K562 (cell line): ENCODE data around the gene MITF. TPM values are rescaled to one million over a fixed set of nuclear protein-coding genes. Genes with fewer than 3 reads are reported as not detected.

Experiments
- ATAC-seq: fragments of 200-7000 bp; cut with Tn5 transposase; 3 replicates; pipeline ENCODE4 v1.9.1; 2020; ENCODE audit warnings: moderate library complexity
- BruUV-seq: library from RNA; stranded (reverse); fragments of 400-500 nt; replicated peaks from 2 replicates; lab custom pipeline; 2021; lab: Mats Ljungman, UMichigan
- CTCF ChIA-PET: fragments of 300-600 bp; formaldehyde crosslinking; extraction: SDS; loops from one replicate; lab custom pipeline; 2021; ENCODE audit warnings: low intra/inter-chr PET ratio; lab: Yijun Ruan, JAX
- POLR2A ChIA-PET: fragments of 300-600, 350-650 bp; sonication (Branson Sonifier 250); formaldehyde crosslinking; extraction: SDS; loops from one replicate; lab custom pipeline; 2021; ENCODE audit warnings: antibody characterized with exemption, inconsistent platforms; lab: Yijun Ruan, JAX
- DNase-seq, 4 experiments: peaks; one replicate each; pipeline versions ENCODE4 v3.0.0 to v3.0.0-alpha.2; 2011 to 2018; ENCODE audit warnings: low spot score in 3 of 4, mixed read lengths in 3 of 4; ENCODE audit errors: extremely low read depth in 1 of 4
- FAIRE-seq: peaks from 2 replicates; lab custom pipeline; 2011; peaks lifted over from hg19 to GRCh38; lab: Jason Lieb, UNC
- H2AFZ ChIP-seq: 2 replicates; pipeline ENCODE4 v1.6.0; 2011; ENCODE audit warnings: low read depth, low read length, control low read depth, inconsistent platforms
- H3K27ac ChIP-seq: fragments of 200-600 bp; 3 replicates; pipeline ENCODE4 v1.8.0; 2011; ENCODE audit warnings: low read depth, mild to moderate bottlenecking, control low read depth, inconsistent platforms, low read length, moderate library complexity, mixed read lengths; ENCODE audit errors: extremely low read depth
- H3K27me3 ChIP-seq, 2 experiments: fragments of 300-600 bp in 1 of 2; 2 replicates in 1 of 2; 3 replicates in 1 of 2; pipeline versions ENCODE4 v1.6.0 to v1.8.0; 2011; ENCODE audit warnings: inconsistent platforms in 2 of 2, low read length in 2 of 2, mild to moderate bottlenecking in 1 of 2, mixed read lengths in 1 of 2, moderate library complexity in 1 of 2; ENCODE audit not compliant: control insufficient read depth in 2 of 2, insufficient read depth in 2 of 2
- H3K36me3 ChIP-seq: fragments of 300-600 bp; 3 replicates; pipeline ENCODE4 v1.8.0; 2011; ENCODE audit warnings: mild to moderate bottlenecking, low read length, inconsistent platforms; ENCODE audit not compliant: control insufficient read depth, insufficient read depth
- H3K4me1 ChIP-seq, 2 experiments: fragments of 200-600 bp in 1 of 2; replicated peaks in 1 of 2; 2 replicates in 1 of 2; 3 replicates in 1 of 2; pipeline versions ENCODE4 v1.5.1 to v1.8.0; 2011; ENCODE audit warnings: inconsistent platforms in 2 of 2, low read length in 2 of 2, mild to moderate bottlenecking in 1 of 2, mixed read lengths in 1 of 2, moderate library complexity in 1 of 2; ENCODE audit not compliant: control insufficient read depth in 2 of 2, insufficient read depth in 2 of 2
- H3K4me2 ChIP-seq: 2 replicates; pipeline ENCODE4 v1.6.1; 2011; ENCODE audit warnings: low read length, control low read depth, inconsistent platforms, mixed read lengths; ENCODE audit not compliant: insufficient read depth
- H3K4me3 ChIP-seq: fragments of 200-600 bp; sonication (generic), shearing (Covaris generic); 2 replicates; pipeline ENCODE4 v1.5.1; 2016; ENCODE audit warnings: control low read depth, inconsistent platforms
- H3K79me2 ChIP-seq: fragments of 200-600 bp; 3 replicates; pipeline ENCODE4 v1.8.0; 2011; ENCODE audit warnings: low read length, inconsistent platforms; ENCODE audit not compliant: control insufficient read depth, insufficient read depth
- H3K9ac ChIP-seq, 2 experiments: 2 replicates each; pipeline versions ENCODE4 v1.6.0 to v1.6.1; 2011; ENCODE audit warnings: low read depth in 2 of 2, low read length in 2 of 2, control low read depth in 1 of 2, inconsistent platforms in 1 of 2, mild to moderate bottlenecking in 1 of 2, mixed read lengths in 1 of 2; ENCODE audit not compliant: insufficient read depth in 1 of 2
- H3K9me1 ChIP-seq: one replicate; pipeline ENCODE4 v1.6.0; 2011; ENCODE audit warnings: inconsistent platforms, mild to moderate bottlenecking, low read length, moderate library complexity; ENCODE audit not compliant: control insufficient read depth, insufficient read depth
- H3K9me3 ChIP-seq: replicated peaks from 2 replicates; pipeline ENCODE4 v1.5.1; 2011; ENCODE audit warnings: low read depth, low read length, inconsistent platforms; ENCODE audit not compliant: control insufficient read depth, insufficient read depth
- H4K20me1 ChIP-seq: replicated peaks from 2 replicates; pipeline ENCODE4 v1.6.1; 2011; ENCODE audit warnings: low read length, inconsistent platforms, mixed read lengths; ENCODE audit not compliant: control insufficient read depth, insufficient read depth
- NCOA4 ChIP-seq: fragments of 450-650 bp; IDR thresholded peaks from 2 replicates; pipeline ENCODE4 v1.6.1; 2018; ENCODE audit warnings: mild to moderate bottlenecking; ENCODE audit not compliant: partially characterized antibody
- ZNF316 ChIP-seq: fragments of 450-650 bp; IDR thresholded peaks from 2 replicates; pipeline ENCODE4 v1.6.1; 2016
- WGBS: fragments of 100-300 bp; shearing (Covaris generic); methylation state at CpG from one replicate; pipeline ENCODE4 v1.1.6; 2016; ENCODE audit warnings: low coverage, mixed read lengths; ENCODE audit not compliant: insufficient coverage; ENCODE audit errors: missing lambda C conversion rate; 5-methylcytosine and 5-hydroxymethylcytosine counted together
- in situ Hi-C: fragments of 300-500 bp; cut with MboI; formaldehyde crosslinking; loops from 4 replicates; pipeline ENCODE4 v1.15.0; 2018; ENCODE audit warnings: inconsistent platforms, mixed read lengths
- intact Hi-C: fragments of 100-400 bp; cut with micrococcal nuclease; formaldehyde crosslinking; loops from 2 replicates; pipeline ENCODE4 v1.14.2; 2022
- polyA plus RNA-seq, 8 experiments: library from polyadenylated mRNA; depleted of rRNA in 4 of 8; stranded (reverse) in 5 of 8; unstranded in 3 of 8; fragments of >200 nt; fragmentation: Nextera tagmentation in 2 of 8; fragmentation: Illumina TruSeq in 1 of 8; extraction: Ambion mirVana in 2 of 8; extraction: Trizol in 1 of 8; gene quantifications; 2 replicates each; pipeline versions ENCODE4 v1.2.1 to v1.2.3, GENCODE V29; 2011 to 2014; ENCODE audit warnings: inconsistent platforms in 1 of 8, missing spikeins in 1 of 8
- total RNA-seq, 7 experiments: library from RNA; depleted of rRNA in 6 of 7; stranded (reverse); fragments of >200 nt in 6 of 7; fragmentation: Illumina TruSeq in 2 of 7; extraction: Trizol in 2 of 7; gene quantifications; 2 replicates each; pipeline versions ENCODE4 v1.2.1 to v1.2.3, GENCODE V29; 2011 to 2021; ENCODE audit warnings: low replicate concordance in 1 of 7
- TF ChIP-seq, protein P1 (sequence below), 2 experiments: fragments of 450-650 bp in 1 of 2; IDR thresholded peaks; 2 replicates each; pipeline ENCODE4 v1.6.1; 2011 to 2017; ENCODE audit warnings: low read depth in 2 of 2, antibody characterized with exemption in 1 of 2, borderline replicate concordance in 1 of 2, low read length in 1 of 2, mild to moderate bottlenecking in 1 of 2, mixed read lengths in 1 of 2; ENCODE audit not compliant: control insufficient read depth in 1 of 2

MITF gene
- total and polyA plus RNA-seq, 9 of the 15 experiments (the other 6 are each of a cell fraction or from before 2014, with no cell fraction given) = 5.6 to 14.9 (median 11.1) TPM

DNA sequence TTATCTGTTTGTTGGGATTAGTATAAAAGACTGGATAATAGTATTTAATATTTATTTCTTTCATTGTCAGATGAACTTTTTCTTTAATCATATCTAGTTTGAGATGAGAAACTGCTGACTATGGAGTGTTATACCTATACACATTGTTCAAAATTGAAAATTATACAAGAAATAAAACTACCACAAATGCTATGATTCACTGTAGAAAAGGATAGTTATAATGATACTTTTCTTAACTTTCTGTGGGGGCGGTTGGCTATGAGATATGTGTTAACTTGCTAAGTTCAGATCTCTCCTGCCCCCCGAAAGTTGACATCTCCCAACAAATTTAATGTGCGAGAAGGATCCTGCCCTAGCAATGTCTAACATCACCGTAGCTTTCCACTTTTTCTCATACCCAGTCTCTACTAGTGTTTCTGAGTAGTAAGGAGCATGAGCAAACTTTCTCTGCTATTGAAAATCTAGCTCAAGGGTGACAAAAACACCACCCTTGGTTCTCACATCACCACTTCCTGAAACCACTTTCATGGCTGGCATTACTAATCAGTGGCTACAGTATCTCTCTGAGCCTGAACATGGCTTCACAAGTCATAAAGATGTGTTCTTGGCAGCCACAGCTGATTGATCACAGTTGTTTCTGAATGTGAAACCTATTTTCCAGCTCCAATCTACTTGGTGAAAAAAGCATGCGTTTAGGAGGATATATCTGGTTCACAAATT is 244.4 kb downstream of the MITF start:
- no peak for DNase-seq
- Histone ChIP-seq H3K4me1 (no peaks in the 10 kb centered on the region; a peak in 1 of 5 replicates), H3K36me3 (no peaks in the 10 kb centered on the region), H3K4me3 (no peak overlapping the region), H3K4me2 (no peak overlapping the region), H3K9me3 (no peaks in the 10 kb centered on the region), H4K20me1 (no peaks in the 10 kb centered on the region), H3K79me2 (no peaks in the 10 kb centered on the region), H2AFZ (no peak overlapping the region), H3K27me3 (peaks cover 5 to 14% of the 10 kb centered on the region in 2 experiments; a peak in 4 of 5 replicates), H3K9me1 (no peaks in the 10 kb centered on the region), H3K9ac (no peak overlapping the region), H3K27ac (no peak overlapping the region)
- TF ChIP-seq, protein P1, sequence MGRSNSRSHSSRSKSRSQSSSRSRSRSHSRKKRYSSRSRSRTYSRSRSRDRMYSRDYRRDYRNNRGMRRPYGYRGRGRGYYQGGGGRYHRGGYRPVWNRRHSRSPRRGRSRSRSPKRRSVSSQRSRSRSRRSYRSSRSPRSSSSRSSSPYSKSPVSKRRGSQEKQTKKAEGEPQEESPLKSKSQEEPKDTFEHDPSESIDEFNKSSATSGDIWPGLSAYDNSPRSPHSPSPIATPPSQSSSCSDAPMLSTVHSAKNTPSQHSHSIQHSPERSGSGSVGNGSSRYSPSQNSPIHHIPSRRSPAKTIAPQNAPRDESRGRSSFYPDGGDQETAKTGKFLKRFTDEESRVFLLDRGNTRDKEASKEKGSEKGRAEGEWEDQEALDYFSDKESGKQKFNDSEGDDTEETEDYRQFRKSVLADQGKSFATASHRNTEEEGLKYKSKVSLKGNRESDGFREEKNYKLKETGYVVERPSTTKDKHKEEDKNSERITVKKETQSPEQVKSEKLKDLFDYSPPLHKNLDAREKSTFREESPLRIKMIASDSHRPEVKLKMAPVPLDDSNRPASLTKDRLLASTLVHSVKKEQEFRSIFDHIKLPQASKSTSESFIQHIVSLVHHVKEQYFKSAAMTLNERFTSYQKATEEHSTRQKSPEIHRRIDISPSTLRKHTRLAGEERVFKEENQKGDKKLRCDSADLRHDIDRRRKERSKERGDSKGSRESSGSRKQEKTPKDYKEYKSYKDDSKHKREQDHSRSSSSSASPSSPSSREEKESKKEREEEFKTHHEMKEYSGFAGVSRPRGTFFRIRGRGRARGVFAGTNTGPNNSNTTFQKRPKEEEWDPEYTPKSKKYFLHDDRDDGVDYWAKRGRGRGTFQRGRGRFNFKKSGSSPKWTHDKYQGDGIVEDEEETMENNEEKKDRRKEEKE (IDR thresholded peaks at IDR 0.05; ENCODE audit: borderline replicate concordance in 1 of 2, control insufficient read depth in 1 of 2, low read depth in 2 of 2, low read length in 1 of 2) = no peak
- TF ChIP-seq NCOA4 (no peak), ZNF316 (peak; percentile 12; the same call in 1 of the 2 replicates)
- no peak for ATAC-seq
- intact Hi-C loops (no loop called here), in situ Hi-C loops (no loop called here)
- CTCF ChIA-PET = no interaction called here
- BruUV-seq = no TSS peak
- 0% methylated on average over 5 of the region's 5 CpGs for WGBS
- POLR2A ChIA-PET = interaction anchor here (0.5 to 1.0 kb wide), 3 partner anchors 16 to 1629 kb away, joined by 3 to 4 read pairs (median 3); partner anchors contain the start of gene SAMMSON
- FAIRE-seq = no peak
